Neural progenitor cell (in vitro differentiated cells): ENCODE measurements around the gene RPTOR. TPM values are rescaled to one million over a fixed set of nuclear protein-coding genes. Genes with fewer than 3 reads are reported as not detected.
A peak's percentile ranks its signal among the peaks of the same experiment; 100 is the strongest.

Experiments used
- DNase-seq: peaks from one replicate; pipeline ENCODE4 v3.0.0-alpha.2; 2016; ENCODE audit warnings: low spot score
- H2AFZ ChIP-seq: fragments of 200-600 bp; sonication (generic); replicated peaks from 2 replicates; pipeline ENCODE4 v1.6.1; 2016; ENCODE audit warnings: antibody characterized with exemption
- H3F3A ChIP-seq: fragments of 200-600 bp; sonication (generic); 2 replicates; pipeline ENCODE4 v1.6.1; 2016; ENCODE audit warnings: antibody characterized with exemption, low read depth
- H3K27ac ChIP-seq: fragments of 200-600 bp; sonication (generic); 2 replicates; pipeline ENCODE4 v1.5.1; 2016; ENCODE audit warnings: mild to moderate bottlenecking
- H3K27me3 ChIP-seq: fragments of 200-600 bp; sonication (generic); 2 replicates; pipeline ENCODE4 v1.6.1; 2016; ENCODE audit warnings: mild to moderate bottlenecking, moderate library complexity
- H3K36me3 ChIP-seq: fragments of 200-600 bp; sonication (generic); 2 replicates; pipeline ENCODE4 v1.5.1; 2016
- H3K4me1 ChIP-seq: fragments of 200-600 bp; sonication (generic); 2 replicates; pipeline ENCODE4 v1.6.1; 2016; ENCODE audit warnings: mixed run types
- H3K4me2 ChIP-seq: fragments of 200-600 bp; sonication (generic); 2 replicates; pipeline ENCODE4 v1.6.1; 2016
- H3K4me3 ChIP-seq: fragments of 200-600 bp; sonication (generic); 2 replicates; pipeline ENCODE4 v1.5.1; 2016
- H3K79me2 ChIP-seq: fragments of 200-600 bp; sonication (generic); 2 replicates; pipeline ENCODE4 v1.6.1; 2016; ENCODE audit warnings: low read depth
- H3K9ac ChIP-seq: fragments of 200-600 bp; sonication (generic); 2 replicates; pipeline ENCODE4 v1.6.1; 2016
- H3K9me3 ChIP-seq: fragments of 200-600 bp; sonication (generic); 2 replicates; pipeline ENCODE4 v1.5.1; 2016; ENCODE audit warnings: low read depth
- H4K20me1 ChIP-seq: fragments of 200-600 bp; sonication (generic); 2 replicates; pipeline ENCODE4 v1.6.1; 2016; ENCODE audit warnings: low read depth
- H3K27ac Mint-ChIP-seq: 3 replicates; pipeline ENCODE4 v1.8.0; 2021; ENCODE audit warnings: mixed read lengths
- H3K27me3 Mint-ChIP-seq: 2 replicates; pipeline ENCODE4 v1.8.0; 2022; ENCODE audit warnings: low read depth, mild to moderate bottlenecking, inconsistent platforms, moderate library complexity, mixed read lengths; ENCODE audit not compliant: insufficient read depth
- H3K36me3 Mint-ChIP-seq: 3 replicates; pipeline ENCODE4 v1.8.0; 2021; ENCODE audit warnings: mixed read lengths
- H3K4me1 Mint-ChIP-seq: 3 replicates; pipeline ENCODE4 v1.8.0; 2021; ENCODE audit warnings: mixed read lengths
- H3K4me3 Mint-ChIP-seq: 3 replicates; pipeline ENCODE4 v1.8.0; 2021; ENCODE audit warnings: mild to moderate bottlenecking, moderate library complexity, mixed read lengths
- H3K9me3 Mint-ChIP-seq: 3 replicates; pipeline ENCODE4 v1.8.0; 2020; ENCODE audit warnings: mixed read lengths
- CTCF ChIP-seq: fragments of 200-600 bp; sonication (generic); IDR thresholded peaks from 2 replicates; pipeline ENCODE4 v1.5.1; 2017; ENCODE audit warnings: antibody characterized with exemption, mild to moderate bottlenecking
- EZH2 ChIP-seq: fragments of 200-600 bp; sonication (generic); IDR thresholded peaks from 2 replicates; pipeline ENCODE4 v1.6.1; 2017; ENCODE audit warnings: antibody characterized with exemption, mild to moderate bottlenecking, moderate library complexity
- EZH2phosphoT487 ChIP-seq: fragments of 200-600 bp; sonication (generic); IDR thresholded peaks from 2 replicates; pipeline ENCODE4 v1.6.1; 2017; ENCODE audit warnings: antibody characterized with exemption
- total RNA-seq: library from RNA; depleted of rRNA; stranded (reverse); fragments of >200 nt; gene quantifications from 2 replicates; pipeline ENCODE4 v1.2.3, GENCODE V29; 2015; ENCODE audit warnings: low replicate concordance

RPTOR gene
- total RNA-seq, 1 donor from 2014 or later = 7.4 TPM

GRCh38 chr17:80968602-80969029 is 424.0 kb downstream of the RPTOR start:
- Mint-ChIP-seq H3K9me3 (no peaks in the 10 kb centered on the region), H3K4me3 (no peak overlapping the region), H3K27ac (peak overlapping the region; percentile 66), H3K4me1 (peaks cover 16% of the 10 kb centered on the region), H3K27me3 (peaks cover 5% of the 10 kb centered on the region), H3K36me3 (peaks cover 4% of the 10 kb centered on the region)
- Histone ChIP-seq H3K9me3 (no peaks in the 10 kb centered on the region), H4K20me1 (no peaks in the 10 kb centered on the region), H3K4me3 (no peak overlapping the region), H3K9ac (no peak overlapping the region), H3K4me2 (no peak overlapping the region), H2AFZ (no peak overlapping the region), H3K36me3 (no peaks in the 10 kb centered on the region), H3F3A (no peaks in the 10 kb centered on the region), H3K27me3 (no peaks in the 10 kb centered on the region), H3K27ac (no peak overlapping the region), H3K4me1 (peaks cover 24% of the 10 kb centered on the region), H3K79me2 (no peaks in the 10 kb centered on the region)
- DNase-seq = no peak
- TF ChIP-seq EZH2 (no peak), CTCF (no peak), EZH2phosphoT487 (no peak)

- Mint-ChIP-seq H3K27ac (peak overlapping the region; percentile 78), H3K36me3 (peaks cover 4% of the 10 kb centered on the region), H3K4me1 (peaks cover 16% of the 10 kb centered on the region), H3K9me3 (no peaks in the 10 kb centered on the region), H3K27me3 (peaks cover 5% of the 10 kb centered on the region), H3K4me3 (no peak overlapping the region)
- Histone ChIP-seq H3K36me3 (no peaks in the 10 kb centered on the region), H3K4me1 (peaks cover 19% of the 10 kb centered on the region), H3F3A (no peaks in the 10 kb centered on the region), H4K20me1 (no peaks in the 10 kb centered on the region), H3K27me3 (no peaks in the 10 kb centered on the region), H3K9me3 (no peaks in the 10 kb centered on the region), H3K79me2 (no peaks in the 10 kb centered on the region), H3K27ac (no peak overlapping the region), H3K4me2 (no peak overlapping the region), H2AFZ (no peak overlapping the region), H3K4me3 (no peak overlapping the region), H3K9ac (no peak overlapping the region)
- DNase-seq = no peak
- no peak for TF ChIP-seq EZH2
- no peak for TF ChIP-seq CTCF
- no peak for TF ChIP-seq EZH2phosphoT487
Observed at GRCh38 chr17:80969030-80969673, 424.5 kb downstream of the RPTOR start.

GRCh38 chr17:80969674-80970043 is 425.0 kb downstream of the RPTOR start:
- no peak overlapping the region for H3K4me2 ChIP-seq
- no peaks in the 10 kb centered on the region for H3K9me3 Mint-ChIP-seq
- no peak overlapping the region for H3K9ac ChIP-seq
- H3K27ac Mint-ChIP-seq = peak overlapping the region; percentile 78
- peaks cover 14% of the 10 kb centered on the region for H3K4me1 ChIP-seq
- H4K20me1 ChIP-seq = no peaks in the 10 kb centered on the region
- DNase-seq = no peak
- no peaks in the 10 kb centered on the region for H3K9me3 ChIP-seq
- H3K4me3 Mint-ChIP-seq = no peak overlapping the region
- H3K4me3 ChIP-seq = no peak overlapping the region
- H3K4me1 Mint-ChIP-seq = peaks cover 11% of the 10 kb centered on the region
- peaks cover 3% of the 10 kb centered on the region for H3K36me3 Mint-ChIP-seq
- no peak overlapping the region for H2AFZ ChIP-seq
- H3K36me3 ChIP-seq = no peaks in the 10 kb centered on the region
- no peaks in the 10 kb centered on the region for H3F3A ChIP-seq
- no peaks in the 10 kb centered on the region for H3K27me3 ChIP-seq
- H3K27me3 Mint-ChIP-seq = peaks cover 5% of the 10 kb centered on the region
- H3K27ac ChIP-seq = no peak overlapping the region
- no peaks in the 10 kb centered on the region for H3K79me2 ChIP-seq
- TF ChIP-seq EZH2phosphoT487 = no peak
- no peak for TF ChIP-seq EZH2
- no peak for TF ChIP-seq CTCF
